Ureter (tissue), 1 donor: Measurements from ENCODE around the gene NETO1. TPM values are rescaled to one million over a fixed set of nuclear protein-coding genes. Genes with fewer than 3 reads are reported as not detected.

Experiments used
- DNase-seq: peaks from one replicate; pipeline ENCODE4 v3.0.0-alpha.2; 2020; ENCODE audit warnings: low spot score
- total RNA-seq: library from RNA; stranded (reverse); gene quantifications from one replicate; pipeline ENCODE4 v1.2.4, GENCODE V29; 2023
- donor health status: DM: yes; HTN: yes; CAD: no.

Gene NETO1
- total RNA-seq, 1 donor from 2014 or later, result 2.6 TPM

DNA sequence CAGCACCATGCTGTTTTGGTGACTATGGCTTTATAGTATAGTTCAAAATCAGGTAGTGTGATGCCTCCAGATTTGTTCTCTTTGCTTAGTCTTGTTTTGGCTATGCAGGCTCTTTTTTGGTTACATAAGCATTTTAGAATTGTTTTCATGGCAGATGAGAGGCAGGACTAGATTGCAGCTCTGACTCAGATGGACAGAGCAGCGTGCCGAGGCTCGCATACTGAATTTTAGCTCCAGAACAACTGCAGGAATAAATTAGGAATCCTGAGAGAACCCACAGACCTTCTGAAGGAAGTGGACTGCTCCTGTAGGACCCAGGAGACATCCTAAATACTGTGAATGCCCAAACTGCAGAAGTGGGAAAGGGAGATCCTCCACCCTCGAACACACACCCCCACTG, 141.6 kb downstream of the NETO1 start:
- DNase-seq, result no peak

DNA sequence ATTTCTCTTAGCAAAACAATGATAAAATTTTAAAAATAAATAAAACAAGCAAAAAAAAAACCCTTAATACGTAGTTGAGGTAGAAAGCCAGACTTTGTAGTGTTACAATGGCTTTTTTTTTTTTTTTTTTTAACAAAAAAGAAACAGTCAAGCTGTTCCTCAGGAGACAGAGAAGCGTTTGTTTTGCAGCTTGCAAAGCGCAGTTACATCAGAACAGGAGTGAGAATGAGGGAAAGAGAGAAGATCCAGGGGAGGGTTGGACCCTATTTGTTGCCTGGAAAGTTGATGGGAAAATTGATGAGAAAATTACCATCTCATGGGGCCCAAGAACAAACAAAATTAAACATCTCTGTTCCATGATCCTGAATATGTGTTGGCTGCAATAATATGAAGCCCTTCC, 146.5 kb downstream of the NETO1 start:
- DNase-seq, result no peak

DNA sequence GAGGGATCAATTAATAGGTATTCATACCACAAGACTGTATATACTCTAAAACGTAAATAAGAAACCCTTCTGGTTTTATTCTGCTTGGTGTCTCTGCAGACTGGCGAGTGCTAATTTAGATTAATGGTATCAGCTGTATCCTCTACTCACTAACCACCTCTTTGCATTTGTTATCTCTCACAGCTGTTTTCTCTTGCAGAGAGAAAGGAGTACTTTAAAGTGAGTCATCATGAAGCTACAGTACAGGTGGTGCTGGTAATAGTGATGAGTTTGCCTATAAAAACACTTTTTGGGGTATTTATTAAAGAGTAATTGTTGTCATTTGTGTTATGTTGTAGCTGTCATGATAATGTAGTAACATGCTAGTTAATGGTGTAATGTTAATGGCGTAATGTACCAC, 147.7 kb downstream of the NETO1 start:
- DNase-seq, result no peak

DNA sequence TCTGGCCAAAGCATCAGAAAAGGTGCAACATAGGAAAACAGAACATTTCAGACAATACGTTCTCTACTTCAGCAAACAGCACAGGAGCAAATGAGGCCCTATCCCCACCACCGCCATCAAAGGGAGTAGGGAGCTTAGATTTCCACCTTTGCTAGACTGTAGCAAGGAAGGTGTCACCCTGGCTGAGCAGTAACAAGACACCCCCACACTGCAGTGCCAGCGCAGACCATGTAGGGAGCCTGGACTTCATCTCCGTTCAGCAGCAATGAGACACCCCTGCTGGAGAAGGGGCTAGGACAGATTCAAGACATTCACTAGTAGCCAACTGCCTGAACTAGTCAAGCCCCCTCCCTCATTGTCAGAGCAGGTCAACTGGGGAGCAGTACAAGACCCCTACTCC, 163.6 kb downstream of the NETO1 start:
- no peak for DNase-seq

DNA sequence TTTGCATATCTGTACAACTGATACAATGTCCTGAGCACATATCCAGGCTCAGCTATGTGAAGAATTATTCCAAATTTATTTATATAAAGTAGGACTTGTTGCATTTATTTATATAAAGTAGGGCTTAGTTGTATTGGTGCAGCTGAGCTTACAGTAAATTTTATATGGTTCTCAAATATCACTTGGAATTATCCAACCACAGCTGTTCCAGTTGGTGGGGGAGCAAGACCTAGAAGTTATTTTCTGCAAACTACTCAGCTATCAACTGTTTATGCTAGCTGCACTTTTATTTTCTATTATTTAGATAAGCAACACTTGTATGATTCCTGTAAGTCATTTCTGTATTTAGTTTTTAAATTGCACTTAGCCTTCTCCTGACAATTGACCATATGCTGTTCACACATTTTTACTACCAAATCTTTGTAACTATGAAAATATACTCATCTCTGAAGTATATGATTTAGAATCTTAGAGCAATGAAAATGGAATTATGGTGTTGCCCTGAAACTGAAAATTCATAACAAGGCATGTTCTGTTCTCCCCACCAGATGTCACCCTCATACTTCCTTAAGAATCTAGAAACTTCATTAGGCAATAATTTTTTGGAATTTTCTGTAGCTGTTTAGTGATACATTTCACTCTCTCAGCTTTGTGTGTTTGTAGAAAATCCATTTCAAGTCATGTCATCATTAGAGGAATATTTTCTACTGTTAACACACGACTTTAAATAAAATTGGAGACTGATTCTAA, 166.7 kb downstream of the NETO1 start:
- DNase-seq, result no peak

DNA sequence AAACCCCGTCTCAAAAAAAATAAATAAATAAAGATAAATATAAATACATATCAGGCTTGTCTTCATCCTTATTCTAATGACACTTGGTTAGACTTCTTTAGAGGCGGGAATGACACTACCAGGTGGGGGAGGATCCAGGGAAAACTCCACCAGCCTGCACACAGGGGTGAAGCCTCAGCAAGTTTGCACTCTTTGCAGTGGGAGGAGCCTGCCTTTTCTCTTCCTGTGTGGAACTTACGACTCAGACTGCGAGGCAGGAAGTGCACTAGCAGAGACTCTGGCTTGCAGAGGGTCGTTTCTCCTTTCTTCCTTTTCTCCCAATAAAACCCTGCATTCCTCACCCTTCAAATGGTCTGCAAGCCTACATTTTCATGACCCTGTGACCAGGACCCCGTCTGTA, 170.1 kb downstream of the NETO1 start:
- DNase-seq, result no peak

DNA sequence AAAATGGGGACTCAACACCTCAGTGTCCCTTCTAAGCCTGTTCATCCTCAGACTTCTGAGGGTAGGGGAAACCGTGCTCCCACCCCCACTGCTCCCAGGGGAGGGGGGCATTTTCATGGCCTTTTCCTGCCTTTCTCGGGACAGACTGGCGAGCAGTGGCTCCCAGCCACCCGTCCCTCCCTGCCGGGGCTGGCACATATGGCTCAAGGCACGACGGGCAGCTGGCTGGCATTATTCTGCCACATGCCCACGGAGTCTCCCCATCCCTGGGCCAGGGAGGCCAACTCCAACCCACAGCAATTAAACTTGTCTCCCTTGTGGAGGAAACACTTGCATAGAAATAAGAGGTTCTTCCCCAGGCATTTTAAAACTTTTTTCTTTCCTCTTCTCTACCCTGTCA, 175.2 kb downstream of the NETO1 start:
- no peak for DNase-seq
